ENCODE measurements around the gene CMC2. TPM values are rescaled to one million over a fixed set of nuclear protein-coding genes. Genes with fewer than 3 reads are reported as not detected.

The CMC2 gene
- total and polyA plus RNA-seq, 9 of the 15 experiments (the other 6 are each of a cell fraction or from before 2014, with no cell fraction given) = 122 to 501 (median 172) TPM

DNA sequence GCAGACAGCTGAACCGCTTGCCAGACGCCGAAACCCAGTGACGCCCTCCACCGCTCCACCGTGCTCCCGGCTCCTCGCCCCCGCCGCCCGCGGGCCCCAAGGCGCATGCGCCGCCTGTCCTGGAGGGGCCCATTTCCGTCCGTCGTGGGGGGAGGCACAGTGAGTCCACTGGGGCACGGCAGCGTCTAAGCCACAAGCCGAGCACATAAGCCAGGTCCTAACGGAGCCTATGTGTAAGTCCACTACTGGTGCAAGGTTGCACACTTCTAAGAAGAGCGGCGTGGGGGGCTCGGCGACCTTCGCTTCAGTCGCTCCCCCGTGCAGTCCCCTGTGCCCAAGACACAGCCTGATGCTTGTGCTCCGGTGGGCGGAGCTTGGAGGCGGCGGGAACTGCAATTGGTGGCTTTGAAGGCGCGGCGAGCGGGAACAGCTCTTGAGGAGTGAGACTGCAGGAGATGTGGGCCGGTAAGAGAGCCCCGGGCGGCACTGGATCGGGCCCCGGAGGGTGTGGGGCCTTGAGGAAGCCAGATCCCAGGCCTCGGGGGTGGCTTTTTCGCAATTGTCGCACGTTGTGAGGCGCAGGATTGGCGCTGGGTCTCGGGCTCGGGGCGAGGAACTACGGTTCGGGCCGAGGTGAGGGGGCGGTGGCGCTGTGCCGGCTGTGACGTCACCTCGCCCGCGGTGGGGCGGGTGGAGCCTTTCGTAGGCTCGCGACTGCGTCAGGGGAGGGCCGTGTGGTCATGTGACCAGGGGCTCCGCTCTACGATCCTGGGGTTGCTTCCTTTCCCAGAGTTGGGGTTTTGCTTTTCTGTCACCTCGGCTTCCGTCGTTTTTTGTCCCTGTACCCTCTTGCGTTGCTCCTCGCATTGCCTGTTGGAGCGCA lies at the start of gene CMC2, which contains the start of gene CENPN (continued):
- peak; percentile 65 for TF ChIP-seq U2AF1 (optimal IDR thresholded peaks at IDR 0.05; ENCODE audit: low read depth, low read length)
- TF ChIP-seq KAT8 (IDR thresholded peaks at IDR 0.05; ENCODE audit: low read depth) = no peak
- peak; percentile 70 for TF ChIP-seq POLR2AphosphoS5 (IDR thresholded peaks at IDR 0.05; ENCODE audit: control insufficient read depth, insufficient read depth, low read depth, low read length)
- no peak for TF ChIP-seq ZNF644 (tag; IDR thresholded peaks at IDR 0.05; ENCODE audit: low read depth)
- no peak for TF ChIP-seq HOMEZ (CRISPR knock-in tag; IDR thresholded peaks at IDR 0.05)
- no peak for TF ChIP-seq THRAP3 (IDR thresholded peaks at IDR 0.05; ENCODE audit: borderline replicate concordance)
- 0 out of 2 replicates have a peak, but pooled peaks have one; percentile 25 for TF ChIP-seq ZNF316 (IDR thresholded peaks at IDR 0.05)
- no peak for TF ChIP-seq ZNF282 (CRISPR knock-in tag; IDR thresholded peaks at IDR 0.05)
- TF ChIP-seq EP300 (IDR thresholded peaks at IDR 0.05; ENCODE audit: low read length) = no peak; the same call in none of the 2 replicates
- peak; percentile 96 for TF ChIP-seq POLR2G (IDR thresholded peaks at IDR 0.05; ENCODE audit: low read depth, low read length)
- TF ChIP-seq, protein P1, sequence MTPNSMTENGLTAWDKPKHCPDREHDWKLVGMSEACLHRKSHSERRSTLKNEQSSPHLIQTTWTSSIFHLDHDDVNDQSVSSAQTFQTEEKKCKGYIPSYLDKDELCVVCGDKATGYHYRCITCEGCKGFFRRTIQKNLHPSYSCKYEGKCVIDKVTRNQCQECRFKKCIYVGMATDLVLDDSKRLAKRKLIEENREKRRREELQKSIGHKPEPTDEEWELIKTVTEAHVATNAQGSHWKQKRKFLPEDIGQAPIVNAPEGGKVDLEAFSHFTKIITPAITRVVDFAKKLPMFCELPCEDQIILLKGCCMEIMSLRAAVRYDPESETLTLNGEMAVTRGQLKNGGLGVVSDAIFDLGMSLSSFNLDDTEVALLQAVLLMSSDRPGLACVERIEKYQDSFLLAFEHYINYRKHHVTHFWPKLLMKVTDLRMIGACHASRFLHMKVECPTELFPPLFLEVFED (CRISPR knock-in tag; conservative IDR thresholded peaks at IDR 0.05) = peak; percentile 75; the same call in 1 of the 2 replicates
- peak; percentile 66 for TF ChIP-seq FIP1L1 (IDR thresholded peaks at IDR 0.05; ENCODE audit: low read depth, low read length, poor library complexity, severe bottlenecking)
- TF ChIP-seq ZKSCAN3 (CRISPR knock-in tag; IDR thresholded peaks at IDR 0.05) = no peak
- TF ChIP-seq FOXK1 (CRISPR knock-in tag; IDR thresholded peaks at IDR 0.05; ENCODE audit: borderline replicate concordance) = peak; percentile 74; the same call in 1 of the 2 replicates
- peak; percentile 77 for TF ChIP-seq RBM22 (IDR thresholded peaks at IDR 0.05; ENCODE audit: low read depth, low read length, poor library complexity, severe bottlenecking)
- peak; percentile 76 for TF ChIP-seq MEIS2 (IDR thresholded peaks at IDR 0.05; ENCODE audit: partially characterized antibody)
- no peak for TF ChIP-seq ZNF444 (CRISPR knock-in tag; IDR thresholded peaks at IDR 0.05)
- TF ChIP-seq CREM (IDR thresholded peaks at IDR 0.05; ENCODE audit: low read depth) = peak; percentile 98
- no peak for TF ChIP-seq BRCA1 (IDR thresholded peaks at IDR 0.05)
- TF ChIP-seq BRCA1 (CRISPR knock-in tag; IDR thresholded peaks at IDR 0.05) = no peak
- TF ChIP-seq, protein P2, sequence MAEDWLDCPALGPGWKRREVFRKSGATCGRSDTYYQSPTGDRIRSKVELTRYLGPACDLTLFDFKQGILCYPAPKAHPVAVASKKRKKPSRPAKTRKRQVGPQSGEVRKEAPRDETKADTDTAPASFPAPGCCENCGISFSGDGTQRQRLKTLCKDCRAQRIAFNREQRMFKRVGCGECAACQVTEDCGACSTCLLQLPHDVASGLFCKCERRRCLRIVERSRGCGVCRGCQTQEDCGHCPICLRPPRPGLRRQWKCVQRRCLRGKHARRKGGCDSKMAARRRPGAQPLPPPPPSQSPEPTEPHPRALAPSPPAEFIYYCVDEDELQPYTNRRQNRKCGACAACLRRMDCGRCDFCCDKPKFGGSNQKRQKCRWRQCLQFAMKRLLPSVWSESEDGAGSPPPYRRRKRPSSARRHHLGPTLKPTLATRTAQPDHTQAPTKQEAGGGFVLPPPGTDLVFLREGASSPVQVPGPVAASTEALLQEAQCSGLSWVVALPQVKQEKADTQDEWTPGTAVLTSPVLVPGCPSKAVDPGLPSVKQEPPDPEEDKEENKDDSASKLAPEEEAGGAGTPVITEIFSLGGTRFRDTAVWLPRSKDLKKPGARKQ (CRISPR knock-in tag; IDR thresholded peaks at IDR 0.05) = no peak
- TF ChIP-seq DPF2 (IDR thresholded peaks at IDR 0.05) = peak; percentile 69; the same call in 1 of the 2 replicates
